LNCAP (cell line): Measurements from ENCODE around the gene MSTO1.

Experiments
- CTCF ChIP-seq: fragments of 450-650 bp; IDR thresholded peaks from 2 replicates; pipeline ENCODE4 v1.5.1; 2017; ENCODE audit warnings: mild to moderate bottlenecking

MSTO1 gene

GRCh38 chr1:155598842-155599331 lies 11.1 kb upstream of the MSTO1 start:
- TF ChIP-seq CTCF = no peak

DNA sequence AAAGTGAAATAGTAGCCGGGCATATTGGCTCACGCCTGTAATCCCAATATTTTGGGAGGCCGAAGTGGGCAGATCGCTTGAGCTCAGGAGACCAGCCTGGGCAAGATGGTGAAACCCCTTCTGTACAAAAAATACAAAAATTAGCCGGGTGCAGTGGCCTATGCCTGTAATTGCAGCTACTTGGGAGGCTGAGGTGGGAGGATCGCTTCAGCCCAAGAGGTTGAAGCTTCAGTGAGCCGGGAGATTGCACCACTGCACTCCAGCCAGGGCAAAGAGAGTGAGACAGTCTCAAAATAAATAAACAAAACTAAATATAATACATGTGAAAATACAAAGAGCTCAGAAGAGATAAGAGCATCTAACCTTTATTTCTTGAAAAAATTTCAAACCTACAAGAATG lies 2.3 kb upstream of the MSTO1 start:
- no peak for TF ChIP-seq CTCF

DNA sequence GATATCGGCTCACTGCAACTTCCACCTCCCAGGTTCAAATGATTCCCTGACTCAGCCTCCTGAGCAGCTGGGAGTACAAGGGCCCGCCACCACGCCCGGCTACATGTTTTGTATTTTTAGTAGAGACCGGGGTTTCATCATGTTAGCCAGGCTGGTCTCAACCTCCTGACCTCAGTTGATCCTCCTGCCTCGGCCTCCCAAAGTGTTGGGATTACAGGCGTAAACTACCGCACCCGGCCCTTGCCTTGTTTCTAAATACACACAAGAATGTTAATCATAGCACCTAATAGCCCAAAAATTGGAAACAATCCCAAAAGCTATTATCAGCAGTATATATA lies 1.2 kb upstream of the MSTO1 start:
- TF ChIP-seq CTCF = no peak

- TF ChIP-seq CTCF = no peak
Measured at GRCh38 chr1:155622191-155622590, 12.2 kb downstream of the MSTO1 start.

- no peak for TF ChIP-seq CTCF
Measured at GRCh38 chr1:155623357-155623756, 13.3 kb downstream of the MSTO1 start.

GRCh38 chr1:155636397-155637153 lies 26.6 kb downstream of the MSTO1 start:
- TF ChIP-seq CTCF = no peak

DNA sequence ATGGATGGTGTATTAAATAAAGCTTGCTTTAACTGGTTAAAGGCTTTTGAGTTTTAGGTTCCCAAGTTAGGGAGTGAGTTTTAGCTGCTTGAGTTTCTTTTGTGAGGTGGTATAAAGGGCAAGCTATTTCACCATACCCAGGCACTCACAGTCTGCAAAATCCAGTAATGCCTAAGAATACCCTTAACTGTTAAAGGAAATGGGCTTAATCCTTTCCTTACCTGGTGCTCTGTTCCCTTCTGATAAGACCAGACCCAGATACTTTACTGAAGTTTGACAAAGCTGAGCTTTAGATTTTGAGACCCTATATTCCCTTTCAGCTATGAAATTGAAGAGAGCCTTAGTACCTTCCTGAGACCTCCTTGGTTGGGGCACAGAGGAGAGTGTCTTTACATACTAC lies 30.3 kb downstream of the MSTO1 start:
- TF ChIP-seq CTCF = no peak

- no peak for TF ChIP-seq CTCF
Measured at GRCh38 chr1:155643230-155643629, 33.2 kb downstream of the MSTO1 start.
